ENCODE data around the gene RBM48.
"Not testable (repeated sequence)": the region's sequence is repeated elsewhere in the genome, so short reads cannot be mapped to it uniquely, and the experiment has no call there.

RBM48 gene

GRCh38 chr7:92528188-92528957 lies at the start of gene RBM48, which contains the start of gene PEX1:
TSS of gene RBM48 (plus strand) at chr7:92528795. CDS start at chr7:92528814, 19 bp downstream.
TSS of gene PEX1 (minus strand) at chr7:92528520. CDS start at chr7:92528435, 85 bp downstream.
- DNase-seq (ENCODE audit: low spot score), result peak; percentile 97

GRCh38 chr7:92479146-92479545 lies 49.4 kb upstream of the RBM48 start:
- DNase-seq (ENCODE audit: low spot score), result not testable (repeated sequence)

DNA sequence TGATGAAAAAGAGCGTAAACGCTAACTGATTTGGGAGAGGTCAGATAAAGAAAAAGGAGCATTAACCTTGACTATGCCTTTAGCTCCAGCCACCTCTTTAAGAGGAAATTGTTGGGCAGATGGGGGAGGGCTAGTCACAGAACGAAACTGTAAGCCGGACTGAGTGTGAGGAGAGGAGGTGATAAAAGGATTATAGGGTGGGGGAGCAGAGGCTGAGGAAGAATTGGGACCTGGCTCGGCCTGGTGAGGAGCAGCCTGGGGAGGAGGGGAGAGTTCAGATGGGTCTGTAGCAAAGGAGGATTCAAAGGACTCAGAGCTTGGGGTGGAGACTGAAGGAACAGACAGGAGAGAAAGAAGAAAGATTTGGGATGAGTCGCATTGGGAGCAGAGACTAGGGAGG lies 45.0 kb upstream of the RBM48 start:
- not testable (repeated sequence) for DNase-seq (ENCODE audit: low spot score)

- DNase-seq (ENCODE audit: low spot score), result not testable (repeated sequence)
Observed at GRCh38 chr7:92484226-92484625, 44.4 kb upstream of the RBM48 start.

DNA sequence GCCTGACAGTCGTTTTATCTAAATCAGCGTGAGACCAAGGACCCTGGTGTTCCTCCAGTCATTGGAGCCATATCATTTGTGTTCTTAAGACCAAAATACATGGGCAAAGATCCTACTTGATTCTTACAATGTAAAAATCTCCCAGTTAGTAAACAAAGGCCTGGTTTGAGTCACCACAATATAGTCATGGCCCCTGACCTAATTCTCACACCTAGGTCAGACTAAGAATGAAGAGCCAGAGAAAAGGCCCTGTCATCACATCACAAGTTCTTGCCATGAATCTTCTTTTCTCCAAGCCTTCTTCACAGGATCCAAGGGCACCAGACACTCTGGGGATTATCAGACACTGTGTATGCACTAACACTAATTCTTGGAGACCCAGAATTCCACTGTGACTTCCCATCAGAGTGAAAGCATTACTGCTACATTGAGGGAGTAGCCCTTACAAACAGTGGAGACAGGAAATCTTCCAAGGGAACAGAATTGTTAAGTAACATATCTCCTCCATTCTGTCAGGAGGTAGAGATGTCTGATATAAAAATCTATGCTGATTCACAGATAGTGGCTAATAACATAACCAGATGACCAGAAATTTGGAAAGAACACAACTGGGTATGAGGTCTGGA lies 43.2 kb upstream of the RBM48 start:
- DNase-seq (ENCODE audit: low spot score), result no peak

GRCh38 chr7:92485974-92486373 lies 42.6 kb upstream of the RBM48 start:
- DNase-seq (ENCODE audit: low spot score), result no peak

DNA sequence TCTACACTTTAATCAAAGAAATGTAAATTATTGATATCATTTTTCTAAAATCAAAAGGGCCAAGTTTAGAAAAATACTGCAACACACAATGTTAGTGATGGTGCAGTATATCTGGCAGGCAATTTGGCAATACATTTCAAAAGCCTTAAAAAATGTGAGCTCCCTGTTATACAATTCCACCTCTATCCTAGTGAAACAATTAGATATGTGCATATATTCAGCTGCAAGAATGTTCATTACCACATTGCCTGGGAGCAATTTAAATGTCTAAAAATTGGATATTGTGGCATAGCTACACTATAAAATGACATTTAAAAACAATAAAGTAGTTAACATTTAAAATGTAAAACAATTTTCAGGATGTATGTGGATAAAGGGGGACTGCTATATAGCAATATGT lies 40.8 kb upstream of the RBM48 start:
- DNase-seq (ENCODE audit: low spot score), result no peak

- no peak for DNase-seq (ENCODE audit: low spot score)
Observed at GRCh38 chr7:92489634-92490033, 39.0 kb upstream of the RBM48 start.

DNA sequence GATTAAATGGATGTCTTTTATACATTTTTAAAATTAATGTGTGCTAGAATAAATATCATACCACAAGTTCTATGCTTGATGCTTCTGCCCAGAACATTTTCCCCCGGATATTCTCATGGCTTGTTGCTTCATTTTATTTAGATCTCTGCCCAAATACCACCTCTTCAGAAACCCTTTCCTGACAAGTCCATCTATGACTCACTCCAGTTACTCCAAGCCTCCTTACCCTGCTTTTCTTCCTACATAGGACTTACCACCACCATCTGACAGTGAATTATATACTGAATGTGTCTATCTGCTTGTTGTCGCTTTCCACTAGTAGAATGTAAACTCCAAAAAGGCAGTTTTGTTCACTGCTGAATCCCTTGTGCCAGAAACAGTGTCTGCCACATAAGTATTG lies 31.7 kb upstream of the RBM48 start:
- no peak for DNase-seq (ENCODE audit: low spot score)

DNA sequence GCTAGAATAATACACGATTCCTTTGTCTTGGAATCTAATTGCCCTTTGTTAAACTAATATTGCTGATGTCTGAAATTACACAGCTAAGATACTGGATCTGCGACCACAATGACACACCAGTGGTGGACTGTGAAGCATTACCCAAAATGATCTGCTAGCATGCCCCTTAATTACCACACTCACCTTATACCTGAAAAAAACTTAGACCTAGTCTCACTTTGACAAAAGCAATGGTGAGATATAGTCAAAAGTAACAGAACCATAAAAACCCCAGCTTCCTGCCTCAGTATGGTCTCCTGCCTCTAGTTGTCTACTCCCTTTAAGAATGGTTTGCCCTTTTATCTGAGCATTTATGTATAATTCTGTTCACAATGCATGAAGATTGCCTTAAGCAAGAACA lies 30.0 kb upstream of the RBM48 start:
- DNase-seq (ENCODE audit: low spot score), result no peak

GRCh38 chr7:92503767-92504166 lies 24.8 kb upstream of the RBM48 start:
- DNase-seq (ENCODE audit: low spot score), result no peak

DNA sequence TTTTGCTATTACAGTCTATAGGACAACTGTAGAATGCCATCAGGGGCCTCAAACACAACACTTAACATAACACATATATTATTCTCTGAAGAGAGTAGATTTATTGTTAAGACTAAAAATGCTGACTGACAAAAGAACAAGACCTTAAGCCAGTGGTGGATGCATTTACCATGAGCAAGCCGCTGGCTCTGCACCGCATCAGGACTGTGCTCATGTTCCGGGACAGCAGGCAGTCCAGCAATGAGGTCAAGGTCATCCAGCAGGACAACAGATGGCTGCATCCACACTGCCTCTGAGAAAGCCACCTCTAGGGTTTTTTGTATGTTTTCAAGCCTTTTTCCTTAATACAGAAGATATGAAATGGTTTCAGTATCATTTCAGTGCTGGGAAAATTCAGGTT lies 24.0 kb upstream of the RBM48 start:
- DNase-seq (ENCODE audit: low spot score), result no peak

GRCh38 chr7:92506363-92506762 lies 22.2 kb upstream of the RBM48 start:
- DNase-seq (ENCODE audit: low spot score), result no peak

- DNase-seq (ENCODE audit: low spot score), result no peak
Observed at GRCh38 chr7:92508946-92509345, 19.6 kb upstream of the RBM48 start.

- no peak for DNase-seq (ENCODE audit: low spot score)
Observed at GRCh38 chr7:92513167-92513902, 15.3 kb upstream of the RBM48 start.

DNA sequence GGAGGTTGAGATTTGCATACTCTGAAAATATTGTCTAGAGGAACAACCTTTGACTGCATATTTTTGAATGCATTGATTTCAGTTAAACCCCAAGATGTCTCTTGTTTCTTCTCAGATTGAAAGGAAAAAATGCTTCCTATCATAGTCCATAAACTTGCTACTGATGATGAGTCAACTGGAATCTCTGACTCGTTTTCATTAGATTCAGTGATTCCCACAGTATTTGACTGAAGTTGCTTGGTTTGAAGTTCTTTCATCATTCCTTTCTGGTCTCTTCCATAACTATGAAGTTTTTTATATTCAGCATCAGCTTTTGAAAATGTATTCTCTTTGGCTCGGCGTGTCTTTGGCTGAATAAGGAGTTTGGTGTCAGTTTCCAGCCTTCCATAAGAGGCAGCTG lies 11.0 kb upstream of the RBM48 start:
- DNase-seq (ENCODE audit: low spot score), result no peak

DNA sequence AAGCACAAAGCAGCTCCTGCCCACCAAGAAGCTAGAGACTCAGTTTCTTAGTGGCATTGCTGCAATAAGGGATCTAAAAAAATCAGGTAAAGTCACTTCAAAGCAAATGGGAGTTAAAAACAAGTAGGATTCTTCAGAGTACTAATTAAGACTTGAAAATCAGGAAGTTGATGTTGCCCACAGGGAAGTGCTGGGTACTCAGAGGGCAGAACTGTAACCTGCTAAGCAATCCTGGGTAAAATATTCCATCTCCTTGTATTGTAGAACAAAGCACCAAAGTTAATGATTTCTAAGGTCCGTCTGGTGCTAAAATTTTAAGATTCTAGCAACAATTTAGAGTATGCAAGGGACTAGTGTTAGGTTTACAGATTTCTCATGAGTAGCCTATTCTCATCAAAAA lies 8.6 kb upstream of the RBM48 start:
- DNase-seq (ENCODE audit: low spot score), result no peak

- DNase-seq (ENCODE audit: low spot score), result no peak
Observed at GRCh38 chr7:92523110-92523509, 5.5 kb upstream of the RBM48 start.

DNA sequence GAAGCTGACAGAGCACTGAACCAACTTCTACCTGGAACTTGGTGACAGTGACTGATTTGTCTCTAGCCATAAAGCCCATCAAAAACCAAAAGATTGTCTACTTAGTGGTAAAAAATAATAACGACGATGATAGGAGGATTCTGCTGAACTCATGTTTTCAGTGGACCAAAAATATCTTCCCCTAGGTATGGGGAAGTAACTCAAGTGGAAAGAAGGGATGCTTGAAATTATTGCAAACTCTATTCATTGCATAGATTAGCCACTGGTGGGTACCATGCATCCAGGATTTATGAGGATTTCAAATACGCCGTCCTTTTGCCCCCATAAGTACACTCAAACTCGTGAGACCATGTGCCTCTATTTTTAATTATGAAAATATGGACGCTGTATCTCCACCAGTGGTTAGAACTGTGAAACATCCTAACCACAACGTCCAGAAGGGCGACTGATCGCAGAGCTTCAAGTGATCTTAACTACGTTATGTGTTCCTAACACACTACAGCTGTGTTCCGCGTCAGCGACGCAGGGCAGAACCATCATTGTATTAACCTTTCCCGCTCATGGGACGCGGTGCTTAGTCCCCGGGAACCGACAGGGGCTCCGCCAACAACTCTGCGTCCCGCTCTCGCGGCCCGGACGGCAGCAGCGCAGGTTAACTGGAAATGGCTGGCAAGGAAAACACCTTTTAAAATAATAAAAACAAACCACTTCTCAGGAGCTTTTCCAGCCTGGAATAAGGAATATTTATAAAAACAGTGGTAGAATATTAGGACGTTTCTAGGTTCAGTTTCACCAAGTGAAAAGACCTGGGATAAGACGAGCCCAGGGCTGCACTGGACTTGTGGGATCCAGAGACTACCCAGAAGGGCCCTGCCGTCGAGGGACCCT lies 1.1 kb upstream of the RBM48 start:
- DNase-seq (ENCODE audit: low spot score), result peak; percentile 24

- DNase-seq (ENCODE audit: low spot score), result no peak
Observed at GRCh38 chr7:92528958-92529264, 316 bp downstream of the RBM48 start.

DNA sequence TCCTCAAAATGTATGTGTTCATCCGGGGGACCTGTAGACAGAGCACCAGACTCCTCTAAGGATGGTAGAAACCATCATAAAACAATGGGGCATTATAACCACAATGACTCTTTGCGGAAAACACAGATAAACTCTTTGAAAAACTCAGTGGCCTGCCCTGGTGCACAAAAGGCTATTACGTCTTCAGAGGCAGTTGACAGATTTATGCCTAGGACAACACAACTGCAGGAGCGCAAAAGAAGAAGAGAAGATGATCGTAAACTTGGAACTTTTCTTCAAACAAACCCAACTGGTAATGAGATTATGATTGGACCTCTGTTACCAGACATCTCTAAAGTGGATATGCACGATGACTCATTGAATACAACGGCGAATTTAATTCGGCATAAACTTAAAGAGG lies 6.0 kb downstream of the RBM48 start:
- DNase-seq (ENCODE audit: low spot score), result no peak

DNA sequence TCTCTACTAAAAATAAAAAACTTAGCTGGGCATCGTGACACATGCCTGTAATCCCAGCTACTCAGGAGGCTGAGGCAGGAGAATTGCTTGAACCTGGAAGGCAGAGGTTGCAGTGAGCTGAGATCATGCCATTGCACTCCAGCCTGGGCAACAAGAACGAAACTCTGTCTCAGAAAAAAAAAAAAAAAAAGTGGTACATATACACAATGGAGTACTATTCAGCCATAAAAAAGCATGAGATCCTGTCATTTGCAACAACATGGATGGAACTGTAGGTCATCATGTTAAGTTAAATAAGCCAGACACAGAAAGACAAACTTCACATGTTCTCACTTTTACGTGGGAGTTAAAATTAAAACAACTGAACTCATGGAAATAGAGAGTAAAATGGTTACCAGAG lies 14.9 kb downstream of the RBM48 start:
- DNase-seq (ENCODE audit: low spot score), result not testable (repeated sequence)
